K562 (cell line): ENCODE measurements around the gene LY6G6C. TPM values are rescaled to one million over a fixed set of nuclear protein-coding genes. Genes with fewer than 3 reads are reported as not detected.

ENCODE experiments used
- CREB3 ChIP-seq: fragments of 450-650 bp; conservative IDR thresholded peaks from 2 replicates; pipeline ENCODE4 v1.6.1; 2016; ENCODE audit warnings: missing genetic modification characterization, low read depth, mild to moderate bottlenecking, missing compliant biosample characterization, moderate library complexity
- DEAF1 ChIP-seq: fragments of 450-650 bp; formaldehyde crosslinking; IDR thresholded peaks from 2 replicates; pipeline ENCODE4 v1.4.0; 2020; ENCODE audit warnings: mild to moderate bottlenecking, moderate library complexity
- KLF16 ChIP-seq: IDR thresholded peaks from 2 replicates; pipeline ENCODE4 v1.6.1; 2016; ENCODE audit warnings: antibody characterized with exemption
- MEIS2 ChIP-seq: fragments of 450-650 bp; IDR thresholded peaks from 2 replicates; pipeline ENCODE4 v1.6.1; 2014; ENCODE audit warnings: mild to moderate bottlenecking; ENCODE audit not compliant: partially characterized antibody
- POLR2AphosphoS5 ChIP-seq: IDR thresholded peaks from 2 replicates; pipeline ENCODE4 v1.6.1; 2011; ENCODE audit warnings: mild to moderate bottlenecking, low read depth, low read length, moderate library complexity; ENCODE audit not compliant: control insufficient read depth, insufficient read depth
- PREB ChIP-seq: sonication (generic); formaldehyde crosslinking; IDR thresholded peaks from 2 replicates; pipeline ENCODE4 v1.8.1; 2023; ENCODE audit warnings: mild to moderate bottlenecking, missing genetic modification reagents
- ZNF12 ChIP-seq: sonication (generic); formaldehyde crosslinking; IDR thresholded peaks from 2 replicates; pipeline ENCODE4 v1.4.0; 2020; ENCODE audit warnings: mild to moderate bottlenecking, missing genetic modification reagents
- ZNF263 ChIP-seq: sonication (generic); formaldehyde crosslinking; IDR thresholded peaks from 2 replicates; pipeline ENCODE4 v1.8.0; 2022; ENCODE audit warnings: mild to moderate bottlenecking, missing genetic modification reagents, borderline replicate concordance
- polyA plus RNA-seq, 8 experiments: library from polyadenylated mRNA; depleted of rRNA in 4 of 8; stranded (reverse) in 5 of 8; unstranded in 3 of 8; fragments of >200 nt; fragmentation: Nextera tagmentation in 2 of 8; fragmentation: Illumina TruSeq in 1 of 8; extraction: Ambion mirVana in 2 of 8; extraction: Trizol in 1 of 8; gene quantifications; 2 replicates each; pipeline versions ENCODE4 v1.2.1 to v1.2.3, GENCODE V29; 2011 to 2014; ENCODE audit warnings: inconsistent platforms in 1 of 8, missing spikeins in 1 of 8
- total RNA-seq, 7 experiments: library from RNA; depleted of rRNA in 6 of 7; stranded (reverse); fragments of >200 nt in 6 of 7; fragmentation: Illumina TruSeq in 2 of 7; extraction: Trizol in 2 of 7; gene quantifications; 2 replicates each; pipeline versions ENCODE4 v1.2.1 to v1.2.3, GENCODE V29; 2011 to 2021; ENCODE audit warnings: low replicate concordance in 1 of 7

Gene LY6G6C
- total and polyA plus RNA-seq, 9 of the 15 experiments (the other 6 are each of a cell fraction or from before 2014, with no cell fraction given) = 0.06 to 0.20 TPM; not detected in 7

- TF ChIP-seq PREB (no peak), POLR2AphosphoS5 (no peak), MEIS2 (no peak), CREB3 (tag) (no peak), KLF16 (no peak), ZNF263 (CRISPR knock-in tag) (0 out of 2 replicates have a peak, but pooled peaks have one; percentile 6), ZNF12 (no peak; the same call in 1 of the 2 replicates), DEAF1 (no peak)
Observed at GRCh38 chr6:31749301-31750036, 27.9 kb upstream of the LY6G6C start (continued).
